ENCODE data around the gene AKT2.

- TF ChIP-seq CTCF (IDR thresholded peaks at IDR 0.05; ENCODE audit: low read depth, low read length): no peak
- no peak for TF ChIP-seq EZH2phosphoT487 (IDR thresholded peaks at IDR 0.05; ENCODE audit: low read depth)
Observed at GRCh38 chr19:40298026-40298425, 12.9 kb upstream of the AKT2 start.
